ENCODE measurements around the gene ZSWIM8.
"Not testable (repeated sequence)": the region's sequence is repeated elsewhere in the genome, so short reads cannot be mapped to it uniquely, and the experiment has no call there.

ZSWIM8 gene

DNA sequence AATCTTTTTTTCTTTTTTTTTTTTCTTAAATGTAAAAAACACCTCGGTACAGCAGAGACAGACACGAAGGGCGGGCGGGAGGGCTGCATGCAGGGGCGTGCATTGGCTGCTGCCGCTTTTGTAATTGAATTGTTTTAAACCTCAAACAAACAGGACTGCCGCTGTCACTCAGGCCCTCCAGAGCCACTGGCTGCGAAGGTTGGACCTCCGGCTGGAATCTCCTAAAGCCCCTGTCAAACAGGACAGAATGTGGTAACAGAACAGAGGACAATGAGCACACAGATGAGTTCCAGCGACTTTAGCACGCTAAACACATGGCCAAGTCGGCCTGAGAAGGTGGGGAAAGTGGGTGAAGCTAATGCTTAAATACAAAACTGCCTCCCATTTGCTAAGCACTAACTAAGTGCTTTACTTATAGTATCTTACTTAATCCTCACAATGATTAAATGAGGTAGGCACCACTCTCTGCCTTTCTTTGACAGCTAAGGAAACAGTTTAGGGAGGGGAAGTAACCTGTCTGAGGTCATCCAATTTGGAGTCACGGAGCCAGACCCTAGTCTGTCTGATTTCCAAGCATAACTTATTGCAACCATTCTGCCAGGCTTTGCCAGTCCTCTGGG, 29.0 kb downstream of the ZSWIM8 start:
- DNase-seq (ENCODE audit: low read depth), result no peak

DNA sequence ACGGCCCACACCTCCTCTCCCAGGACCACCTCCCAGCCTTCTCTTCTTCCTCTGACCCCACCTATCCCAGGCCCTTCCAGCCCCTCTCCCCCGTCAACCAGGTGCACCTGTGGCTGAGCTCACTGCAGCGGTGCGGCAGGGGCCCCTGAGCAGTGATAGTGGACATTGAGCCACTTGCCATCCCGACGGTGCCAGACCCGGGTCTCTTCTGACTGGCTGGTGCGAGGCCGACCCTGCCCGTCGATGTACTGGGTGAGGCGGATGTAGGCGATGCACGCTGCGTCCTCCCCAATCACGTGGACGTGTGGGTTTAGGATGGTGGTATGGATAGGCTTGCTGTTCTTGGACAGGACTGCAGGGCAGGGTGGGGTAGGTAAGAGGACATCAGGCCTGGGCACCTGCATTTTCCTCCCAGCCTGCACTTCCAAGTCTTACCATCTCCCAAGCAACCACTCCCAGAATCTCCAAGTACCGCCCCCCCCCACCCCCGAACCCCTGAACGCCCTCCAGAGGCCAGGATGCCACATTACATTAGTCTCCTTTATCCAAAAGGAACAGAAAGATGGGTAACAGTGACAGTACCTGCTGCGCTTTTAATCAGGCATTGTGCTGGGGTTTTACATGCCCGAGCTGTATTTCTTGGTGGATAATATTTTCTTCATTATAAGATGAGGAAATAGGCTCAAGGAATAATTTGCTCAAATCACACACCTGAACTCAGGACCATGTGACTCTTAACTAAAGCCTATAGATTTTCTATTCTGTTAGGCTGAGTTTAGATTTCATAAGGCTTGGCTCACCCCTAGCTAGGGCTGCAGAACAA, 29.7 kb downstream of the ZSWIM8 start:
- no peak for DNase-seq (ENCODE audit: low read depth)

DNA sequence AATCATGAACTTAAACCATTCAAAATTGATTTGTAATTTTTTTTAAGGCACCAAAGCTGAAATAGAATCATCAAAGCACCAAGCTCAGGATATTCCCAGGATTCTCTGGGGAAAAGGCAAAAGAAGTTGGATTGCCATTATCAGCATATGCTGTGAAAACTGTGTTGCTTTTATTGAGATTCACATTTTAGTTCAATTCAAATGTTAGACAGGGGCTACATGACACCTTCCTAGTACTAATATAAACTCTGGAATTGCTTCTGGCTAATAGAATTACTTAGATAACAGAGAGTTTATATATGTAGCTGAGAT, 30.3 kb downstream of the ZSWIM8 start:
- no peak for DNase-seq (ENCODE audit: low read depth)

DNA sequence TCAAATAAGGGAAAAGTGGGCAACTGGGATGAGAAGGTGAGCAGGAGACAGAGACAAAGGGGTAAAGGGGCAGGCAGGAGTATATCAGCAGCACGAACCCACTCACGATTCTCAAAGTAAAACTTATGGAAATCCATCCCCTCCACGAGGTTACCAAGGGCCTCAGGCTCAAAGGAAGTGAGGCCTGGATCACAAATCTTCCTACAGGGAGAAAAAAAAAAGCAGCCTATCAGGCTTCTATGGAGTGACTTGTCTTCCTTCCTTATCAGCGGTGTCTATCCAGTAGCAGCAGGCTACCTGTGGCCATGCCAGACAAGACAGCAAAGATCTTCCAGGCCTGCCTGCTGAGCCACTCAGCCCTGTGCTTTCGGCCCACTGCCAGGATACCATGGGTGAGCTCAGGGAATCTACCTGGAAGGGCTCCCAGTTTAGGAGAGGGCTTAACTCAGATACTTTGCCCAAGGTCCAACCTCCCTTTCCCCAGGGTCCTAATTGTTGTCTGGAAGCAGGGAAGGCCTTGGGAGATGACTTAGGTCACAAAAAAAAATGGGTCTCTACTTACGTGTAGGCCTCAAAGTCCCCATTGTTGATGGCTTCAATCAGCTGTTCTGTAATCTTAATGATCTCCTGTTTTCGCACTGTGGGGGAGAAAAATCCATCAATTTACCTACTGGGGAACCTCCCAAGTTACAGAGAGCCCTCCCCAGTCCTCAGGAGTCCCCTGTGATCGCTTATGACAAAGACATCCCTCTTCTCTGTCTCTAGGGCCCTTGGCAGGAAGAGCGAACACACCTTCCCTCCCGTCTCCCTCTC, 31.7 kb downstream of the ZSWIM8 start:
- DNase-seq (ENCODE audit: low read depth), result no peak

DNA sequence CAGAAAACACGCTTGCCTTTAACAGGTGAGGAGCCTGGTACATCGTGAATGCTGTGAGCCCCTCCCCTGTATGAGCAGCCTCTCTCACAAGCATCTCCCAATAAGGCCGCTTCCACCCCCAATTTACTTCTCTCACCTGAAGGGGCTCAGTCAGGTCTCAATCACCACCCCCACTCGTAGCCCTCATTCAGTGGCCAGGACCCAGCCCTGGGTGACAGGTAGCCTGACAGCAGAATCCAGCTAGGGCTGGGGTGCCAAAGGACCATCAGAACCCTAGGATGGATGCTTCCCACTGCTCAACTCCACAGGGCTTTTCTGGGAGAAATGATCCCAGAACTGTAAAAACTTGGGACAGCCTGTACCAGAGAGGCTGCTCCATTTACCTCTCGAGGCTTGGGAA, 32.4 kb downstream of the ZSWIM8 start:
- DNase-seq (ENCODE audit: low read depth), result no peak

DNA sequence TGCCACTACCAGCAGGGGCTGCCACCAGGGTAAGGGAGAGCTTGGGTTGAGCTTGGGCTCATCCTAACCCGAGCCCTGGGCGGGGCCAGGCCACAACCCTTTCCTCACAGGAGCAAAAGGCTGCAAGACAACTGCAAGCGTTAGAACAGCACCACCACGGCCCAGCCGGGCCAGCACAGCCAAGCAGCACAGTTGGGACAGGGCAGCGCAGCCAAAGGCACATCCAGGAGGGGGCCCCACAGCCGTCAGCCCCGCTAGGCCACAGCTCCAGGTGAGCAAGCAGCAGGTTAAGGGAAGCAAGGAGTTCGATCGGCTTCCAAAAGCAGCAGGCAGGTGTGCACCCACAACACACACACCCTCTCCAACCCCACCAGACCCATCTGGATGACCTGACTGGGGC, 33.0 kb downstream of the ZSWIM8 start:
- no peak for DNase-seq (ENCODE audit: low read depth)

DNA sequence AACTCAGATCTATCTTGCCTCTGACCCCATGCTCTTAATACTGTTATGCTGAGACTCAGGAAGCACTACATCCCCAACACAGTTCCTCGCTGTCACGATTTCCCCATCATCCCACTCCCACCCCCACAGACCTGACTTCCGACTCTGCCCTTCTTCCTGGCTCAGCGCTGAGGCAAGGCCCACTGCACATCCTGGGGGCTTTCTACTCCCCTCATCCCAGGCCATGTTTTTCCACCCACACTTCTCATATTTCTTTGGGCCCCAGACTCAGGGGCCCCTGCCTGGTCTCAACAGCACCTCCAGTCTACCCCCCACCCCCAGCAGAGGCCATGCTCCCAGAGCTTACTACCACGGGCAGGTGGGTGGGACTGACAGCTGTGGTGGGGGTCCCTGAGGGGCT, 33.7 kb downstream of the ZSWIM8 start:
- no peak for DNase-seq (ENCODE audit: low read depth)

DNA sequence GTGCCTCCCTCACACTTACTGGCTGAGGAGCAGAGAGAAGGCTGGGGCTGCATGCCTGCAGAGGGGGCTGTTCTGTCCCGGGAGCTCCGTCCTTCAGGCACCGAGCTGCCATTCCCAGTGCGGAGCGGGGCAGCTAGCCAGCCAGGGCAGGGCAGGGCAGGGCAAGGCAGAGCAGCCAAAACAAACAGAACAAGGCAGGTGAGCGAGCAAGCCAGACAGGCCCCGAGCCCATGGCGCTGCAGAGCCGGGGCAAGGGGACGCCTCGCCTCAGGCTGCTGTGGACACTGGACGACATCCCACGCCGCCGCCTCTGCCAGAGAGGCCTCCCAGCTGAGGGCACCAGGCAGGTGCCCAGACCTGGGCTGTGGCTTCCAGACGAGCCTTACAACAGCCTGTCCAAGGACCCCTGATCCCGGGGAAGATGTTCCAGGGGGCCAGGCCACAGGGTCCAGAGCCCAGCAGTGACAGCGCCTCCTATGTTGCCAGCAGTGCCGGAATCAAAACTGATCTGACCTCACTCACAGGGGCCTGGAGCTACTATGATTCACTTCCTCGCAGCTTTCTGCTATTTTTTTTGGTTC, 34.2 kb downstream of the ZSWIM8 start:
- no peak for DNase-seq (ENCODE audit: low read depth)

DNA sequence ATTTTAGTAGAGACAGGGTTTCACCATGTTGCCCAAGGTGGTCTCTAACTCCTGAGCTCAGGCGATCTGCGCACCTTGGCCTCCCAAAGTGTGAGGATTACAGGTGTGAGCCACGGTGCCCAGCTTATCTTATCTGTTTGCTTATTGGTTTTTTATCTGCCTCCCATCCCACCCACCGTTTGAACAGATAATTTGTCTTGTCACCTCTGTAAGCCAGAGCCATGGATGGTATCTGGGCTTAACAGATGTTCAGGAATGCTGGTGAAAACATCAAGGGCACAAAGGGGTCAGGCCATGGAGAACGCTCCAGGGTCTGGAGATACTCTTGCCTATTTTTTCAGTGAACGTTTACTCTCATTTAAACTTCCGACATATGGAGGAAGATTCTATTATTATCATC, 38.0 kb downstream of the ZSWIM8 start:
- no peak for DNase-seq (ENCODE audit: low read depth)

DNA sequence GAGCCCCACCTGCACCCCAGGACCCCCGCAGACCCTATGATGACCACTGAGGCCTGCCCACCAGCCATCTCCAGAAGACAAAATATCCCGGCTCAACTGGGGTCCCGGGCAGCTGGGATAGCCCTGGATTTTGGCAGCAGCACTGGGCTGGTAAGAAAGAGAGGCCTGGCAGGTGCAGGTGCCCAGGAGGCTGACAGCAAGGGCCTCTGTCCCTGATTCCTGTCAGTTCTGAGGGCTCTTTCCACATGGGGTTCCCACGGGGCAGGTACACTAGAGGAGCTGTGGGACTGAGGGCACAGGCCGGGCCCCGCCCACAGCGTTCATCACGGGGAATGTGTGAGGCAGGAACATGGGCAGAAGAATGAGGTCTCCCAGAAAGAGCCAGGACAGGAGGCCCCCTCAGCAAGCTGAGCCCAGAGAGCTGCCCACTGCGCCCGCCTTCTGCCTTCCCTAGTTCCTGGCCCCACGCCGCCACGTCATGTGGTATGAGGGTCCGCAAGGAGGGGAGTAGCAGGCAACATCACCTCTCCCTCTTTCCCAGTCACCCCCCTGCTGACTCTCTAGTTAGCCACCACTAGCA, 38.8 kb downstream of the ZSWIM8 start:
- DNase-seq (ENCODE audit: low read depth), result no peak

DNA sequence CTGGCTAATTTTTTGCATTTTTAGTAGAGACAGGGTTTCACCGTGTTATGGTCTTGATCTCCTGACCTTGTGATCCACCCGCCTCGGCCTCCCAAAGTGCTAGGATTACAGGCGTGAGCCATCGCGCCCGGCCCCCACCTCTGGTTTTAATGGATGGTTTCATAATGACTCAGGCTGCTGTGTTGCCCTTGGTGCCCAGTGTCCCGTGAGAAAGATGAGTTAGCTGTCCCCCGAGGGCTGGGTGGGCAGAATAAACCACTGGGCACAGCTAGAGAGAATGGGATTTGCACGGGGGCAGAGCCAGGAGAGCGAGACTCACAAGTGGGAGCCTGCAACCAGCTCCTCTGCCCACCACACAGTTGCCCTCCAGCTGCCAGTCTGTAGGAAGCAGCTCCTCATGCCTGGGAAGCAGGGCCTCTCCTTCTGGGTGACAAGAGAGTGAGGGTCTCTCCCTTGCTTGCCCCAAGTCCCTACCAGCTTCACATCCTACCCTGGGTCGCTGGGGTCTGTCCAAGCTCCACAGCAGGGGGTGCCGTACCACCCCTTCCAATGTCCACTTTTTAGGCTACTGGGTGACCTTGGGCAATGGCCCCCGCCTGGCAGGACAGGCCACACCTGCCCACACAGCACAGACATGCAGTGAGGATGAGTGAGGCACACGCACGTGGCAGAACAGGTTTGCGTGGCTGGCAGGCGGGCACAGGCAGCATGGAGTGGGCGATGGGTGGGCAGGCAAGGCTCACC, 42.1 kb downstream of the ZSWIM8 start:
- no peak for DNase-seq (ENCODE audit: low read depth)

DNA sequence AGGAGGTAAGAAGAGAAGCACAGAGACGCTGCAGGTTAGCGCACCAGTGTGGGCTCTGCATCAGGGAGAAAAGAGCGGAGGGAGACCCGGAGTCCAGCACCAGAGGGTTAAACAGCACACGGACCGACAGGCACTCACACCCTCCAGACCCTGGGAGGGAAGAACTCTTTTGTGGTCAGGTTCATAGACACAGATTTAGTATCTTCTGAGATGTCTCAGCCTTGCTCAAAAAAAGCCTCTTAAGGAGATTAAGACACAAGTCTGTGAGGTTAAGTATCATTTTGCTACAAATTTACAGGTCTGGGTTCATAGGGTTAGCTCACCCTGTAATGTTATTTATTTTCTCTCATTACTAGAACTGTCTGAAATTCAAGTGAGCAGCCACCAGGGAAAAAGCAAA, 42.8 kb downstream of the ZSWIM8 start:
- no peak for DNase-seq (ENCODE audit: low read depth)

DNA sequence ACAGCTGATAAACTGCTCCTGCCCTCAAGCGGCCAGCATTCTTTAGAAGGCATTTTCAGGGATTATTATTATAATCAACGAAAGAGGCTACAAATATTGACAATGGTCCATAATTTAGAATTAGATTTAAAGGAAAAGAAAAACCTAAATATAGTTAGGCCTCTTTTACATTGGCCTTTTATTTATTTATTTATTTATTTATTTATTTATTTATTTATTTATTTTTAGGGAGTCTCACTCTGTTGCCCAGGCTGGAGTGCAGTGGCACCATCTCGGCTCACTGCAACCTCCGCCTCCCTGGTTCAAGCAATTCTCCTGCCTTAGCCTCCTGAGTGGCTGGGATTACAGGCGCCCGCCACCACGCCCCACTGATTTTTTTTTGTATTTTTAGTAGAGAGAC, 43.7 kb downstream of the ZSWIM8 start:
- not testable (repeated sequence) for DNase-seq (ENCODE audit: low read depth)

DNA sequence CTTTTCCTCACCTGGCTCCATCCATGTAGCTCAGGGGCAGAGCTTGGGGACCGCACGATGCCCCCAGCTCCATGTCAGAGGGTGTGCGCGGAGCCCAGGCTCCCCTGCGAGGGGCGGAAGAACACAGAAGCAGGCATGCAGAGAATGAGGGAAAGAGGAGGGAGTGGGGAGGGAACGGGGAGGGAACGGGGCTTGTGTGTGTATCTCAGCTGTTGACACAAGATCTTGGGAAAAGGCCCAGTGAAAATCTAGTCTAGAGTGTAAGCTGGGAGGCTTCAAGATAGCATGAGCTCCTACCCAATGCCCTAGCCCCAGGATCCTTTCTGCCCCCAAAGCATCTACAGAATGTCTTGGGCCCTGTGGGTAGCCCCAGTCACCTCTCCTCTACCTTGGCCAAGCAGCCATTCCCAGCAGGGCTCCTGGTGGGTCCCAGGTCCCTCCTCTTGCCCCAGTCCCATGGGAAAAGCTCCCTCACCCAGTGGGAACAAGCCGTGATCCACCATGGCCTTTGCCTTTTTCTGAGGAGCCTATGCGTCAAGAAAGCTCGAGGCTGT, 51.1 kb downstream of the ZSWIM8 start:
- no peak for DNase-seq (ENCODE audit: low read depth)

DNA sequence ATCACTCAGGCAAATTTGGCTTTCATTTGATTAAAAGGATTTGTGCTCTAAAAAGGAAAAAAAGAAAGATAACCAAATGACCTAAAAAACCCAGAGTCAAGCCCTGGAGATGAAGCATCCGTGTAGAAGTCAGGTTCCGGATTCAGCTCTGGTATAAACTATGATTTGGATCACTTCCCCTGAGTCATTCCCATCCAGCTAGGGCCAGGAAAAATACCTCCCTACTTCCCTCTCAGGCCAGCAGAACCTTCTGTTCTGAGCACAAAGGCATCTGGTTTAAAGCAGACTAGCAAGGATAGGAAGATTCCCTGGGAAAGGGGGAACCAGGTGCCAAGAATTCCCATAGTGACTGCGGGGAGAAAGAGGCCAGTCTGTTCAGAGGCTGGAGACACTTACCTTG, 51.7 kb downstream of the ZSWIM8 start:
- DNase-seq (ENCODE audit: low read depth), result no peak

DNA sequence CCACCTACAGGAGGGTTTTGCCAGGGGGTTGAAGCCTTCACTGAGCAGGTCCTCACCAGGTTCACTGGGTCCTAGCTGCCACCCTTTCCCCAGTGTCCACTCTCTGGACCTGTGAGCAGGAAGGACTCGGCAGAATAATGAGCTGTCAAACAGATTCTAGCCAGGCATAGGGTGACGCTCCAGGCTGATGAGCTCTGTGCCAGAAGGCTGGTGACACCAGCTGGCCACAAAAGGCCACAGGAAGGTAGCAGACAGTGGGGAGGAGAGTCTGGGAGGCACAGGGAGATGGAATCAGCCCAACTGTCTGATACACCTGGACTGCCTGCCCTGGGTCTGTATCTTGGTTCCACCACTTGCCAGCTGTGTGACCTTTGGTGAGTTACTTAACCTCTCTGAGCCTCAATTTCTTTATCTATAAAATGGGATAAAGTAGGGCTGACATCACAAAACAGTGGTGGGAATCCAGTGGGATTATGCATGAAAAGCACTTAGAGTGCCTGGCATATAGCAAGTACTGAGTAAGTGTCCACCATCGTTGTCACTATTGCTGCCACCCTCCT, 52.7 kb downstream of the ZSWIM8 start:
- no peak for DNase-seq (ENCODE audit: low read depth)

DNA sequence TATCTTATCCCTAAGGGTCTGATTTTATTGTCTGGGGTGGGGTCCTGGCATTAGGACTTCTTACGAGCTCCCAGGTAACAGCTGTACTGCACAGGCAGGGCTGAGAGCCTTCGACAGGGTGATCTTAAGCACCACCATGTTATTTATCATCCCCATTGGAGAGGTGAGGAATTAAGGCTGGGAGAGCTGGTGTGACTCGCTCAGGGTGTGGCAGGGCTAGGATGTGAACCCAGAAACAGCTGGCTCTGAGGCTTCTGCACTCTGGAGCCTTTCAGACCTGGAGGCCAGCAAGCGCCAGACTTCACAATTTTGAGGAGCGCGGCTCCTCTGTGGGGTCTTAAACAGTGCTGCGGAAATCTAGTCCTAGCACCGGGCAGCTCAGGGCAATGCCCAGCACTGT, 53.4 kb downstream of the ZSWIM8 start:
- no peak for DNase-seq (ENCODE audit: low read depth)

DNA sequence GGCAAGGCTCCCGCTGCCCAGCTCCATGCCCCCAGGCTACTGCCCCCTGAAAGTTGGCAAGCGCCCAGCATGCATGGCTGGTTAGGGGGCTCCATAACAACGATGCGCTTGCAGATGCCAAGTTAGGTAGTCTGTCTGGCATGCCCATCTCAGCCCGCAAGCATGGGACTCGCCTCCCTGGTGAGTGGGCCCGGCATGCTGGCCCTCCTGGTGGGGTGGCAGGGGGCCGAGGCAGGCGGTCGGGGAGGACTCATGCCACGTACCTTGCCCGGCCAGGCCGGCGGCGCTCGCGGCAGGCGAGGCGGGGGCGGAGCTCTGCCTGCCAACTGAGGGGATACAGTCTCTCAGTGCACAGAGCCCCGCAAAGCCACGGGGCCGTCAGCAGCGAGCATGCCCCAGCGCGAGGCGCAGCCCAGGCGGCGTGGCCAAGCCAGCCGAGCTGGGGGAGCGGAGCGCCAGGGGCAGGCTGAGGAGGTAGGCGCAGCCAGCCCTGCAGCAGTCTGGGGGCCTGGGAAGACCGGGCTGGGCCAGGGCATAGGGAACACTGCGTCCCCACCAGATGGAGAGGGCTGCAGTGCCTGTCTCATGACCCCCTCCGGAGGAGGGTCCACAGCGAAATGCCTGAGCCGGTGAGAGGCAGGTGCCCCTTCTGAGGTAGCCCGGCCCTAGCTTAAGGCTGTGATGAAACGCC, 54.0 kb downstream of the ZSWIM8 start:
- DNase-seq (ENCODE audit: low read depth), result no peak

DNA sequence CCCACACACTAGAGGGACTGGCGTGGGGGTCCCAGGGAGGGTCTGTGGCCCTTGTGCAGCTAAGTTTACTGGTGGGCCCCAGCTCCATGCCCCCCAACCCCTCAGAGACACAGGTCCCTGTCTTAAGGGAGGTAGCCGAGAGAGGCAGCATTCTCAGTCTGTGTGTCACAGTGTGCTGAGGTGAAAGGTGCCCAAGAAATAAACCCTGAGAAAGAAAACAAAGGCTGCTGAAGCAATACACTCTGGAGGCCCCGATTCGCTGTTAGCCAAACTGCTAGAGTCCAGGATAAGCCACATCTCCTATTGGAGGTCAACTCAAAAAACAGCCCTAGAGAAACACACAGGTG, 54.6 kb downstream of the ZSWIM8 start:
- DNase-seq (ENCODE audit: low read depth), result no peak

DNA sequence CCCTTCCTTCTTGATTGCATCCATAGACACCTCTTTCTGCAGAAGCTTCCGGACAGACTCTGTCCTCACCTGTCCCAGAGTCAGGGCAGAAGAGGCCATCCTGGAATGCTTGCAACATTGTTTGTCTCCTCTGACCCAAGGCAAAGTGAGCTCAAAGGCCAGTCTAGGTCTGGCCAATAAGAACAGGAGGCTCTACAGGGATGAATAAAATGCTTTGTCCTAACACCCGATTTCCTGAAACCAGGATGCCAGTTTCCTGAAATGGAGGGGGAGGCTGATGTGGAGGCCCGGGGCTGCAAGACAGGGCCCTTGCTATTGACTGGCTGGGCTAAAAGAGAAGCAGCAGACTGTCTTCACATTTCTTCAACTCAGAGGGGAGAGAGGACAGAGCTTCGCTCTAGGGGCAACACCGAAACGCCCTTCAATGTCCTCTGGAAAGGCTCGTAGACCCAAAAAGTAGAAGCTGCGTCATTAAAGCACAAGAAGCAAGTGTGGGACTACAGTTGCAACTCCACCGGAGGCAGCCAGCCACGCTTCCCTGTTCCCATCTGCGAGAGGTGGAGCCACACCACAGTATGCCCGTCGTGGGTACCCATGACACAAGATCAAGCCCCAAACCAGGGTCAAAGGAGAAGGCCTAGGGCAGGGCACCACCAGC, 55.1 kb downstream of the ZSWIM8 start:
- no peak for DNase-seq (ENCODE audit: low read depth)

Data from GM04504 (cell line).